NCI-H1436 treated with DMSO at 0.1 percent for 48 hours (cell line): ENCODE results near the gene OPN1MW2.
"Not testable (repeated sequence)": the region's sequence is repeated elsewhere in the genome, so short reads cannot be mapped to it uniquely, and the experiment has no call there.

ENCODE experiments used
- DNase-seq: peaks from one replicate; lab custom pipeline; 2025; lab: John Stamatoyannopoulos, UW

The OPN1MW2 gene

GRCh38 chrX:154269245-154269644 is 49.7 kb downstream of the OPN1MW2 start:
- DNase-seq = not testable (repeated sequence)
